GM19025 (cell line): ENCODE results near the gene R3HCC1L.
A peak's percentile ranks its signal among the peaks of the same experiment; 100 is the strongest.
"Not testable (repeated sequence)": the region's sequence is repeated elsewhere in the genome, so short reads cannot be mapped to it uniquely, and the experiment has no call there.

ENCODE experiments used
- ATAC-seq: cut with Tn5 transposase; IDR thresholded peaks from one replicate; pipeline ENCODE4 v1.9.1; 2021; ENCODE audit warnings: mild to moderate bottlenecking, low read depth, moderate library complexity; ENCODE audit not compliant: unreplicated experiment

The R3HCC1L gene

DNA sequence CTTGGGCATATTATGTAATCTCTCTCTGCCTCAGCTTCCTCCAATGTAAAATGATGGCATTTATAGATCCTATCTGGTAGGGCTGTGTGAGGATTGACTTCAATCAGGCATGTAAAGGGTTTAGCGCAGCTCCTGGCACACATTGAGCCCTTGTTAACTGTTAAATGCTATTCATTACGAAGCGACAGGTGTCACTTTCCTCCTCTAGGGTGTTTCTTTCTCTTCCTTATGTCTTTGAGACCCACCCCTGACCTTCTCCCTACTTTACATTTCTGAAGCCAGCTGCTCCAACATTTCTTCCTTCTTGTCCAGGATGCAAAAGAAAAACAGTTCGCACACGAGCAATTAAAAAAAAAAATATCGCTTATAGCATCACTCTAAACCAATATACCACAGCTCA is 5.7 kb upstream of the R3HCC1L start:
- no peak for ATAC-seq

DNA sequence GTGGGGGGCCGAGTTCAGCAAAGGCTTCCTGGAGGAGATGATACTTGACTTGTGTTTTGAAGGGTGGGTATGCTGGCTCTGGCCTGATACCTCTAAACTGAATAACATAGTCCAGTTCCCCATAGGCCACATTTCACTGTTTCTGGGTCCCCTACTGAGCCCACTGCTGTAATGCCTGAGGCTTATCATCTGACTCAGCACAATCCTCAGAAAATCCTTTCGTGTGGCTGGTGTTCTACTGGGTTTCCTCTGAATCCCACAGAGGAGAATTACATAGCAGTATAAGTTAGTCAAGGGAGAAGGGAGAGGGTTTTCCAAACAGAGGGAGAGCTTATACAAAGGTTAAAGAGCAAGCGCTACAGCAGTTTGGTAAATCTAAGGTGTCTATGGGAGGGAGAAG is 2.8 kb upstream of the R3HCC1L start:
- ATAC-seq: no peak

DNA sequence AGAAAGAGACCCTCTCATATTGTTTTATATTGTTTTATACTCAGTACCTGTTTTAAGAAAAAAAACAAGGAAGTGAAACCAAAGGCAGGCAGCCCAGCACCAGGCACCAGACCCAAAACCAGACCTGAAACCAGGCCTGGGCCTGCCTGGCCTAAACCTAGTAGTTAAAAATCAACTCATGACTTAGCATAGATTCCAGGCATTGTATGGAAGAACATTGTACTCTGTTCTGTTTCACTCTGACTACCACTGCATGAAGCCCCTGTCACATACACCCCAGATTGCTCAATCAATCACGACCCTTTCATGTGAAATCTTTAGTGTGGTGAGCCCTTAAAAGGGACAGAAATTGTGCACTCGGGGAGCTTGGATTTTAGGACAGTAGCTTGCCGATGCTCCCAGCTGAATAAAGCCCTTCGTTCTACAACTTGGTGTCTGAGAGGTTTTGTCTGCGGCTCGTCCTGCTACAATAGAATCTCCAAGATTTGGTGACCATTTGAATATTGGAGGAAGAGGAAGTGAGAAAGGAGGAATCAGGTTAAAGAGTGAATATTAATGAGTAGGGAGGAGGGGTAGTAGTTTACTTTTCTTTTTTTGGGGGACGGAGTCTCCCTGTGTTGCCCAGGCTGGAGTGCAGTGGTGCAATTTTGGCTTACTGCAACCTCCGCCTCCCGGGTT is 1.2 kb upstream of the R3HCC1L start:
- ATAC-seq: peak; percentile 44

- ATAC-seq: no peak
Measured at GRCh38 chr10:98134117-98134430, 383 bp upstream of the R3HCC1L start.

DNA sequence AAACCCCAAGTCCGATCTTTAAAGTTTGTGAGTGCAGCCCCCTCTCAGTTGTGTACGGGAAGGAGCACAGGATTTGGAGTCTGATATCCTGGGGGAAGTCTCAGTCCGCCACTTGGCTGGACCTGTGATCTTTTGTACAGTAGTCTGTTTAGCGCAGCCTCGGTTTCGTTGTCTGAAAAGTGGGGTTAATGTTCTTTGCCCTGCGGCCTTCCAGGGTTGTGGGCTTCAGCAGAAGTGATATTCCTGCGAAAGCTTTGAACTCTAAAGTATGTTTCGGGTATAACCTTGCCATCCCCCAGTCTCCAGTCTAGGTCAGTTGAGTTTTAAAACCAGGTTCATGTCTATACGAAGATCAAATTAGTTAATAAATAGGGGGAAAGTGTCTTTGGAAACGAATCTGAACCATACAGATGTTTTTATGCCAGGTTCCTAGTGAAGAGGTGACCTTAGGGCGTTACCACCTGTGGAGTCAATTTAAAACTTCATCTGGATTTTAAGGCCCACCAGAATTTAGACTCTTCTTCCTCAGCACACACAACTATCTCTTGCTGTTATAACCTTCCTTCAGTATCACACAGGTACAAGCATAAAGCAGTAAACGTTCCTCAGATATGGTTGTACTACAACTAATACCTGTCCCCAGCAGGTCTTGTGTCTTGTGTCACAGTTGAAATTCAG is 904 bp downstream of the R3HCC1L start:
- ATAC-seq: no peak

DNA sequence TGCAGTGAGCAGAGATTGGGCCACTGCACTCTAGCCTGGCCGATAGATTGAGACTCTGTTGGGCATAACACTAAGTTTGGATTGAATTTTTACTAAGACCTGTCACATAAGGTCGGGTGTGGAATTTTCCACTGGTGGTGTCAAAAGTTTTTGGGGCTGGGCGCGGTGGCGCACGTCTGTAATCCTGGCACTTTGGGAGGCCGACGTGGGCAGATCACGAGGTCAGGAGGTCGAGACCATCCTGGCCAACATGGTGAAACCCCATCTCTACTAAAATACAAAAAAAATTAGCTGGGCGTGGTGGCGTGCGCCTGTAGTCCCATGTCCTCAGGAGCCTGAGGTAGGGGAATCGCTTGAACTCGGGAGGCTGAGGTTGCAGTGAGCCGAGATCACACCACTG is 2.3 kb downstream of the R3HCC1L start:
- ATAC-seq: not testable (repeated sequence)

DNA sequence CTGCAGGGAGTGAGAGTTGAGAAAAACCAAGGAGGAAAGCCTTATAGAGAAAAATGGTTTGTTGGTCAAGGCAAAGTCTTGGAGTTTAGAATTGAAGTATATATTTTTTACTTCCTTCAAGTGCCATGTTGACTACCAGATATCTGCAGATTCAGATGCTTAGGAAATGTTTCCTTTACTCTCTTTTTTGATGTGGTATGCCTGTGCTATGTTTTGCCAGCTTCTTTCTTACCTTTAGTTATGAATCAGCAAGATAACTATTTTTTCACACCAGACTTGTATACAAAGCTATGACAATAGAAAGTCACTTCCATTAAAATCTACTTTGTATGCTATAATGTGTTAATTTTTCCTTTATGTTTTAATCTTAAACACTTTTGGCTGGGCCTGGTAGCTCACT is 3.6 kb downstream of the R3HCC1L start:
- no peak for ATAC-seq

- no peak for ATAC-seq
Measured at GRCh38 chr10:98139431-98139830, 5.0 kb downstream of the R3HCC1L start.

DNA sequence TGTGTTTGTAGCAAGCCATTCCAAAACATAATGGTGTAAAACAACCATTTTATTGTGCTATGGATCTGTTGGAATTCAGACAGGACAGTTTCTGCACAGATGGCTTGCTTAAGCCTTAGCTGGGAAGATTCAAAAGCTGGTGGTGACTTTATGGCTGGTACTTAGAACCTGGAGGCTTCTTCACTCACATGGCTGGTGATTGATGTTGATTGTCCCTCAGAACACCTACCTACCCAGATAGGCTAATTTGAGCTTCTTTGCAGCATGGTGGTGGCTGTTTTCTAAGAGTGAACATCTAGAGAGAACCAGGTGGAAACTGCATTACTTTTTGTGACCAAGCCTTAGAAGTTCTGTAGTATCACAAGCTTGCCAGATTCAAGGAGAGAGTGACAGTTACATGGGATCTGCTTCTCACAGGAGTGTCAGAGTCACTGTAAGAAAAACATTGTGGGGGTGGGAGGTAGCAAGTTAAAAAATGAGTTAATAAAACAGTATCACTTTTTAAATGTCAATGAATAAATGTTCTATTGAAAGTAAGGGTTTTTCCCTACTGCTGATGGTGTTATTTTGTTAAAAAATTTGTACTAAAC is 7.1 kb downstream of the R3HCC1L start:
- ATAC-seq: no peak

DNA sequence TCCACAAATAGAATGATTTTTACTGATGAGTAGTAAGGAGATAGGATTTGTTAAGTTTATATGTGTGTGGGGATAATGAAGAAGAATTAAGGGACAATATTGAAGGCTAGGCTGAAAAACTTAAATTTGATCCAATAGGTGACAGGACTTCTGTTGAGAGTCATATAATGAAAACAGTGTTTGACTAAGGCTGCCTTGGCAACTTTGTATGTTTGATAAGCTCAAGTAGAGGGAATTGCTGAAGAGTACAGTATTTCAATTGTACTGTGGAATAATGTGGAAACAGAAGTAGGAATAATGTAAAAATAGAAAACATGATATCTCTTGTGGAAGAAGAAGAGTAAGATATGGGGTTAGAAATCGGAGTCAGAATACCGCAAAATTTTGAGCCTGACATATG is 10.5 kb downstream of the R3HCC1L start:
- ATAC-seq: no peak

GRCh38 chr10:98149858-98150257 is 15.4 kb downstream of the R3HCC1L start:
- ATAC-seq: no peak

- ATAC-seq: no peak
Measured at GRCh38 chr10:98150544-98150943, 16.1 kb downstream of the R3HCC1L start.

DNA sequence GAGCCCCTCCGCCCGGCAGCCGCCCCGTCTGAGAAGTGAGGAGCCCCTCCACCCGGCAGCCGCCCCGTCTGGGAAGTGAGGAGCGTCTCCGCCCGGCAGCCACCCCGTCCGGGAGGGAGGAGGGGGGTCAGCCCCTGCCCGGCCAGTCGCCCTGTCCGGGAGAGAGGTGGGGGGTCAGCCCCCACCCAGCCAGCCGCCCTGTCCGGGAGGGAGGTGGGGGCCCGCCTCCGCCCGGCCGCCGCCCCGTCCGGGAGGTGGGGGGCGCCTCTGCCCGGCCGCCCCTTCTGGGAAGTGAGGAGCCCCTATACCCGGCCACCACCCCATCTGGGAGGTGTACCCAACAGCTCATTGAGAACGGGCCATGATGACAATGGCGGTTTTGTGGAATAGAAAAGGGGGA is 18.3 kb downstream of the R3HCC1L start:
- ATAC-seq: not testable (repeated sequence)

GRCh38 chr10:98153213-98153958 is 18.9 kb downstream of the R3HCC1L start:
- not testable (repeated sequence) for ATAC-seq

- no peak for ATAC-seq
Measured at GRCh38 chr10:98154076-98154475, 19.6 kb downstream of the R3HCC1L start.

GRCh38 chr10:98158576-98158975 is 24.1 kb downstream of the R3HCC1L start:
- ATAC-seq: no peak

- no peak for ATAC-seq
Measured at GRCh38 chr10:98163941-98164340, 29.5 kb downstream of the R3HCC1L start.

DNA sequence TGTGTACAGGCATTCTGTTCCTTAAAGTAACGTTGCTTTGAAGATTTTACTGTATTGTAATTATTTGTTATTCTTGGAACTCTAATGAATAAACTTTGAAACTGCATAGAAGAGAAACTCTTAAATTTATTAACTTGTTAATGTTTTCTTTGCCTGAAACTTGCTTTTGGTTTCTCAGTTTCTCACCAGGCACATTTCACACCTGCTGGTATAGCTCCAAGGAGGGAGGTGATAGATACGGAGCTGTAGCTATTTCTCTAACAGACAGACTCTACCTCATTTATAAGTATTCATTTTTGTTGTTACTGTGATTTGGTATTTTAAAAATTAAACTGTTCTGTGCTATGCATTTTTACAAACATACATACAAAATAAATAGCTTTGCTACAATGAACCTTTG is 32.7 kb downstream of the R3HCC1L start:
- ATAC-seq: peak; percentile 68

- ATAC-seq: no peak
Measured at GRCh38 chr10:98168147-98168546, 33.7 kb downstream of the R3HCC1L start.

GRCh38 chr10:98168766-98169165 is 34.3 kb downstream of the R3HCC1L start:
- ATAC-seq: no peak

- no peak for ATAC-seq
Measured at GRCh38 chr10:98169379-98169778, 34.9 kb downstream of the R3HCC1L start.
